ENCODE measurements around the gene TMC6.
A peak's percentile ranks its signal among the peaks of the same experiment; 100 is the strongest.
"Not testable (repeated sequence)": the region's sequence is repeated elsewhere in the genome, so short reads cannot be mapped to it uniquely, and the experiment has no call there.

TMC6 gene

GRCh38 chr17:78146471-78146869 is 17.9 kb upstream of the TMC6 start:
- Mint-ChIP-seq H3K4me1 (peaks cover 21% of the 10 kb centered on the region), H3K9me3 (no peaks in the 10 kb centered on the region), H3K4me3 (no peak overlapping the region), H3K27ac (ENCODE audit: low read depth) (peak overlapping the region; percentile 29), H3K27me3 (no peaks in the 10 kb centered on the region), H3K36me3 (ENCODE audit: insufficient read depth) (peaks cover 7% of the 10 kb centered on the region)
- ATAC-seq (replicated peaks; ENCODE audit: extremely low read depth, poor library complexity, severe bottlenecking): no peak
- DNase-seq (ENCODE audit: low spot score in 2 of 2): no peak

DNA sequence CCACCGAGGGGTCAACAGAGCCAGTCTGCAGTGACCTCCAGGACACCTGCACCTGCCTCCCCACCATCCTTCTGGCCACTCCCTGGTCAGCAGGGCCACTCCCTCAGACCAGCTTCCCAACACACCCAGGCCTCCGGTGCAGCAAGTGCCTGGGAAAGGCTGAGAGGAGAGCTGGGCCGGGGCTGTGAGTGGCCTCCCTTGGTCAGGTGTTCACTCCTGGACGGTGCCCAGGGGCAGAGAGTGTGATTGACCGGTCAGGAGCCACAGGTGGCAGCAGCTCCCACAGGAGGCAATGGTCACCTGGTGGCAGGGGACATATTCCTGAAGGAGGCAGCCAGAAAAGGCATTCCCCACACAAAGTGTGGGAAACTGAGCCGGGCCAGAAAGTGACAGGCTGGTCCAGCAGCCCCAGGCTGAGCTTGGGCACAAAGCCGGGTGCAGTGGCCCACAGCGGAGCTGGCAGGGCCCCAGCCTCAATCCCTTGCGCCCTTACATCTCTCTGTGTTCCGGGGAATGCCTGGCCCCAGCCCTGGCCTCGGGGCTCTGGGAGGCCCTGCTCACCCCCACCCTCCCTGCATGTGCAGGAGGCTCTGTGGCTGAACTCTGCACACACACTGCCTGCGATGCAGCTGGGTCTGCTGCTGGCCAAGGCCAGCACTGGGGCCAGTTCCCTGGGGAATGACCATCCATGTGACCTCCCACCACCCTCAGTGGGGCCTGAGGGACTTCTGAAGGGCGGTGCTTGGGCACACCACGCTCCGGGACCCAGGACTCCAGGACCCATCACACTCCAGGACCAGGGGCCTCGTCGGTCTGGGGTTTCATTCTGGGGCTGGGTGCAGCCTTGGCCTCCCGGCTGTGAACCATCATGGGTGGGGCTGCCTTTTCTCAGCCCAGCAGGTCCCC is 16.4 kb upstream of the TMC6 start:
- no peak for ATAC-seq (replicated peaks; ENCODE audit: extremely low read depth, poor library complexity, severe bottlenecking)
- no peak for DNase-seq (ENCODE audit: low spot score in 2 of 2)
- Mint-ChIP-seq H3K27ac (ENCODE audit: low read depth) (no peak overlapping the region), H3K9me3 (no peaks in the 10 kb centered on the region), H3K36me3 (ENCODE audit: insufficient read depth) (peaks cover 16% of the 10 kb centered on the region), H3K4me3 (no peak overlapping the region), H3K4me1 (peaks cover 32% of the 10 kb centered on the region), H3K27me3 (no peaks in the 10 kb centered on the region)

- no peaks in the 10 kb centered on the region for H3K9me3 Mint-ChIP-seq
- no peak for DNase-seq (ENCODE audit: low spot score in 2 of 2)
Measured at GRCh38 chr17:78144147-78144719, 15.7 kb upstream of the TMC6 start.

GRCh38 chr17:78143214-78144146 is 14.9 kb upstream of the TMC6 start:
- no peak overlapping the region for H3K27ac Mint-ChIP-seq (ENCODE audit: low read depth)
- H3K9me3 Mint-ChIP-seq: no peaks in the 10 kb centered on the region
- DNase-seq (ENCODE audit: low spot score in 2 of 2): no peak
- H3K36me3 Mint-ChIP-seq (ENCODE audit: insufficient read depth): peaks cover 23% of the 10 kb centered on the region
- no peaks in the 10 kb centered on the region for H3K27me3 Mint-ChIP-seq
- no peak overlapping the region for H3K4me3 Mint-ChIP-seq
- peaks cover 46% of the 10 kb centered on the region for H3K4me1 Mint-ChIP-seq
- no peak for ATAC-seq (replicated peaks; ENCODE audit: extremely low read depth, poor library complexity, severe bottlenecking)

More at GRCh38 chr17:78144147-78144719, 15.7 kb upstream of the TMC6 start:
- no peak for ATAC-seq (replicated peaks; ENCODE audit: extremely low read depth, poor library complexity, severe bottlenecking)
- Mint-ChIP-seq H3K36me3 (ENCODE audit: insufficient read depth) (peaks cover 20% of the 10 kb centered on the region), H3K27me3 (no peaks in the 10 kb centered on the region), H3K27ac (ENCODE audit: low read depth) (no peak overlapping the region), H3K4me1 (peaks cover 39% of the 10 kb centered on the region), H3K4me3 (no peak overlapping the region)

DNA sequence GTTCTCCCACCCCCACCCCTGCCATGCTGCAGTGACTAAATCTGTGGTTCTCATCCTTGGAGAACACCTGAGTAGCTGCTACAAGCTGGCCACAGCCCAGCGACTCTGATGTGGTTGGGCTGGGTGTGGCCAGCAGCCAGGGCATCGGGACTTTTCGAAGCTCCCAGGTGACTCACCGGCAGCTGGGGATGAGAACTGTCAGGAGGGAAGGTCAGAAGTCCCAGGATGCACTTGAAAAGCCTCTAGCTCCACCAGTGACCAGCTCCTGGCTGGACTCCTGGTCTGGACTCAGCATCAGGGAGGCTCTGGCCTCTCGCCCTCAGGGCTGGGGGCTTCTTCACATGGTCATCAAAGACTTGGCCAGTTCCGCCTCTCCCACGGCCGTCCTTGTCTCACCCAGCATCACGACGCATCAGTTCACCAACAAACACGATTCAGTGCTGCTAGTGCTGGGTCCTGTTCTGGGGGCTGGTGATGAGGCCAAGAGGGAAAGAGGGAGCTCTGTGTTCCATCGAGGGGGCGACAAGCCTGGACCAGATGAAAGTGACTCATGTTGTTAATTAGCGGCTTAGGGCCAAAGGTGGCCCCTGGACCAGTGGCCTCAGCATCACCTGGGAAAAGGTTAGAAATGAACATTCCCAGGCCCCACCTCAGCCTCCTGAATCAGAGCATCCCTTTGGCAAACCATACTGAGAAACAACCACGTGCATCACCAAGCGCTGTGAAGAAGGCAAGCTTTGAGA is 13.7 kb upstream of the TMC6 start:
- H3K27me3 Mint-ChIP-seq: no peaks in the 10 kb centered on the region
- H3K4me3 Mint-ChIP-seq: no peak overlapping the region
- peaks cover 58% of the 10 kb centered on the region for H3K4me1 Mint-ChIP-seq
- H3K36me3 Mint-ChIP-seq (ENCODE audit: insufficient read depth): peaks cover 32% of the 10 kb centered on the region
- H3K9me3 Mint-ChIP-seq: no peaks in the 10 kb centered on the region
- H3K27ac Mint-ChIP-seq (ENCODE audit: low read depth): no peak overlapping the region
- DNase-seq (ENCODE audit: low spot score in 2 of 2) (no peak), ATAC-seq (replicated peaks; ENCODE audit: extremely low read depth, poor library complexity, severe bottlenecking) (no peak)

DNA sequence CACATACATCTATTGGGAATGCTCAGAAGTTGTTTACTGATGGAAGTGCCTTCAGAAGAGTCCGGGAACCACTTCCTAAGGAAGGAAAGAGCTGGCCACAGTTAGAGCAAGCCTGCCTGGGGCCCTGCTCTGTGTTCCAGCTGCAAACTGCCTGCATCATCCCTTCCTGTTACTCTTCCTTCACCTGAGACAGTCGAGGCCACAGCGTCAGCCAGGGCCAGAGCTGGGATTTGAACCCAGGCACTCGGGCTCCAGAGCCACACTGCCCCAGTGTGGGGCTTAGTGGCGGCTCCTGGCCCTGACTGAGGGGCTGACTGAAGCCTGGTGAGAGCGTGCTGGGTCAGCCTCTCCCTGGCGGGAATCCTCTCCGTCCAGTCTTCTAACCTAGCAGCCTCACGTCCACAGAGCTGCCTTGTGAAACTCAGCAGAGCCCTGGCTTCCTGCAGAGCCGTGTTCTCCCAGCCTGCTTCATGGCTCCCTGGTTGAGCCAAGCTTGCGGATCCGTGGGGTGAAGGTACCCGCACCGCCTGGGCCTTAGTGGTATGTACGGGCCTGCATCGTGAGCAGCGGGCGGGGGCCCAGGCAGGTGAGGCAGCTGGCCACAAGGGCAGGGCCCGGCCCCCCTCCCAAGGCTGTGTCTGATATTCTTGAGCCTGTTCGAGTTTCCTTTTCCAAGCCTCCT is 13.0 kb upstream of the TMC6 start:
- Mint-ChIP-seq H3K27ac (ENCODE audit: low read depth) (no peak overlapping the region), H3K4me1 (peaks cover 61% of the 10 kb centered on the region), H3K9me3 (no peaks in the 10 kb centered on the region), H3K36me3 (ENCODE audit: insufficient read depth) (peaks cover 38% of the 10 kb centered on the region), H3K27me3 (no peaks in the 10 kb centered on the region), H3K4me3 (no peak overlapping the region)
- no peak for DNase-seq (ENCODE audit: low spot score in 2 of 2)
- ATAC-seq (replicated peaks; ENCODE audit: extremely low read depth, poor library complexity, severe bottlenecking): no peak

DNA sequence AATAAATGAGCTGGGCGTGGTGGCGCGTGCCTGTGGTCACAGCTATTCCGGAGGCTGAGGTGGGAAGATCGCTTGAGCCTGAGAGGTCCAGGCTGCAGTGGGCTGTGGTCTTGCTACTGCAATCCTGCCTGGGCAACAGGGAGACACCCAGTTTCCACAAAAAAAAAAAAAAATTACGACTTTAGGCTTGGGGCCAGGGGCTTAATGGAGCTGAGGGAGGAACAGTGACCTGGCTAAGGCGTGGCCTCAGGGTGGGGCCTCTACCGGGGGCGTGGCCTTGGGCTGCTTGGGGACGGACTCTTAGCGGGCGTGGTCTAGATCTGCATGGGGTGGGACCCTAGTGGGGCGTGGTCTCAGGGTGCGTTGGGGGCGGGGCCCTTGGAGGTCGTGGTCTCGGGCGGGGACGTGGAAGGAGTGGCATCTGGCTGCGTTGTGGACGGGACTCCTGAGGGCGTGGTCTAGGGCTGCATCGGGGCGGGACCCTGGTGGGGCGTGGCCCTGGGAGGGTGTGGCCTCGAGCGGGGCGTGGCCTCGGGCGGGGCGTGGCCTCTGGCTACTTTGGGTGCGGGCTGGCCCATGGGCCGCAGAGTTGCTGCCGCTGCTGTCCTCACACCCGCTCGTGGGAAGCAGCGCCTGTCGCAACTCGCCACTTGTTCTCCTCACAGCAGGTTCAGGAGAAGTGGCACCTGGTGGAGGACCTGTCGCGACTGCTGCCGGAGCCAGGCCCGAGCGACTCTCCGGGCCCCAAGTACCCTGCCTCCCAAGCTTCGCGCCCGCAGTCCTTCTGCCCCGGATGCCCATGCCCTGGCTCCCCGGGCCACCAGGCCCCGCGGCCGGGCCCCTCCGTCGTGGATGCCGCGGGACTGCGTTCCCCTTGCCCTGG is 11.9 kb upstream of the TMC6 start:
- DNase-seq (ENCODE audit: low spot score in 2 of 2) (peak; percentile 93 to 95), ATAC-seq (replicated peaks; ENCODE audit: extremely low read depth, poor library complexity, severe bottlenecking) (peak; percentile 90)
- H3K9me3 Mint-ChIP-seq: no peaks in the 10 kb centered on the region
- H3K4me3 Mint-ChIP-seq: peak overlapping the region; percentile 39
- H3K27me3 Mint-ChIP-seq: no peaks in the 10 kb centered on the region
- H3K27ac Mint-ChIP-seq (ENCODE audit: low read depth): peak overlapping the region; percentile 72
- peaks cover 50% of the 10 kb centered on the region for H3K36me3 Mint-ChIP-seq (ENCODE audit: insufficient read depth)
- peaks cover 72% of the 10 kb centered on the region for H3K4me1 Mint-ChIP-seq

GRCh38 chr17:78139861-78140168 is 11.3 kb upstream of the TMC6 start:
- not testable (repeated sequence) for H3K9me3 Mint-ChIP-seq; ATAC-seq (replicated peaks; ENCODE audit: extremely low read depth, poor library complexity, severe bottlenecking); H3K27me3 Mint-ChIP-seq; DNase-seq (ENCODE audit: low spot score in 2 of 2)
- Mint-ChIP-seq H3K4me3 (peak overlapping the region; percentile 39), H3K27ac (ENCODE audit: low read depth) (peak overlapping the region; percentile 72), H3K4me1 (peaks cover 74% of the 10 kb centered on the region), H3K36me3 (ENCODE audit: insufficient read depth) (peaks cover 54% of the 10 kb centered on the region)

DNA sequence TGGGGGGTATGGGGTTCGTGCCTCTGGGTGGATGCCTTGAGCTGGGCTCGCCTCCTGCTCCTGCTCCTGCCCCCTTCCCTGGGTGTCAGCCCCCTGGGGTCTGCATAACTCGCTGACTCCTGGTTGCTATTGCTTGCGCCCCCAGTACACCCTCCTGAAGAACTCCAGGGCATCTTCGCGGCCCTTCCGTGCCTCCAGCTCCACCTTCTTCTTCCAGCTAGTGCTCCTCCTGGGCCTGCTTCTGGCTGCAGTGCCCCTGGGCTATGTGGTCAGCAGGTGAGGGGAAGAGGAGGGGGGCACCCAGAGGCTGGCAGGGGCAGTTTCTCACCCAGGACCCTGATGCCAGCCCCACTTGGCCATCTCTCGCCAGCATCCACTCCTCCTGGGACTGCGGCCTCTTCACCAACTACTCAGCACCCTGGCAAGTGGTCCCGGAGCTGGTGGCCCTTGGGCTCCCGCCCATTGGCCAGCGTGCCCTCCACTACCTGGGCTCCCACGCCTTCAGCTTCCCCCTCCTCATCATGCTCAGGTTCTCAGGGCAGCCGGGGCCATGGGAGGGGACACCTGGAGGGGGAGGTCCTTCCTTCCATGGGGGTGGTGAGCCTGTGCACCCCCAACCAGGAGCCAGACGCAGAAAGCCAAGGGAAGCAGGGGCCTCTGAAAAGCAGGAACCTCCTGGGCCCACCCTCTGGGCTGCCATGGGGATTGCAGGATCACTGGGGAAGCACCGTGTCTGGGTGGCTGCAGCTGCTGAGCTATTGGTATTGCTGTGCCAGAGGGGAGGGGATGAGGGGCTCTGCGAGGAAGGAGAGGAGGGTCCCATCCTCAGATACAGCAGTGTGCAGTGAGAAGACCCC is 9.9 kb upstream of the TMC6 start:
- Mint-ChIP-seq H3K4me1 (peaks cover 80% of the 10 kb centered on the region), H3K27me3 (no peaks in the 10 kb centered on the region), H3K27ac (ENCODE audit: low read depth) (peak overlapping the region; percentile 79), H3K4me3 (peak overlapping the region; percentile 41), H3K9me3 (no peaks in the 10 kb centered on the region), H3K36me3 (ENCODE audit: insufficient read depth) (peaks cover 65% of the 10 kb centered on the region)
- ATAC-seq (replicated peaks; ENCODE audit: extremely low read depth, poor library complexity, severe bottlenecking) (no peak), DNase-seq (ENCODE audit: low spot score in 2 of 2) (no peak)

- H3K27ac Mint-ChIP-seq (ENCODE audit: low read depth): peak overlapping the region; percentile 79
- no peaks in the 10 kb centered on the region for H3K9me3 Mint-ChIP-seq
- H3K4me3 Mint-ChIP-seq: peak overlapping the region; percentile 41
- peaks cover 69% of the 10 kb centered on the region for H3K36me3 Mint-ChIP-seq (ENCODE audit: insufficient read depth)
- ATAC-seq (replicated peaks; ENCODE audit: extremely low read depth, poor library complexity, severe bottlenecking) (no peak), DNase-seq (ENCODE audit: low spot score in 2 of 2) (peak in 1 of 2 donors; percentile 42)
- H3K4me1 Mint-ChIP-seq: peaks cover 80% of the 10 kb centered on the region
- no peaks in the 10 kb centered on the region for H3K27me3 Mint-ChIP-seq
Measured at GRCh38 chr17:78137392-78138203, 9.0 kb upstream of the TMC6 start.
